ENCODE measurements around the gene TTC28. TPM values are rescaled to one million over a fixed set of nuclear protein-coding genes. Genes with fewer than 3 reads are reported as not detected.

The TTC28 gene
- total and polyA plus RNA-seq, 2 donors (not counting 3 experiments of a cell fraction or from before 2014, with no cell fraction given): 16.5 to 51.1 TPM

GRCh38 chr22:28647216-28647615 lies 32.4 kb downstream of the TTC28 start:
- Histone ChIP-seq H3K9me3 (replicated peaks; ENCODE audit: control insufficient read depth, insufficient read depth, low read length) (no peaks in the 10 kb centered on the region), H3K27ac (ENCODE audit: insufficient read depth, low read depth, low read length) (no peak overlapping the region), H4K20me1 (replicated peaks; ENCODE audit: control insufficient read depth, extremely low read depth, insufficient read depth, low read length) (no peaks in the 10 kb centered on the region), H3K4me2 (ENCODE audit: insufficient read depth, low read length) (no peak overlapping the region), H3K4me3 (replicated peaks in 1 of 3; ENCODE audit: insufficient read depth in 1 of 3, low read depth in 1 of 3, low read length in 3 of 3) (no peak overlapping the region), H3K79me2 (ENCODE audit: control insufficient read depth, insufficient read depth, low read length) (peaks cover 10% of the 10 kb centered on the region), H3K27me3 (ENCODE audit: control insufficient read depth in 2 of 2, insufficient read depth in 2 of 2, low read length in 2 of 2) (no peaks in the 10 kb centered on the region), H2AFZ (ENCODE audit: low read depth, low read length) (no peak overlapping the region), H3K4me1 (ENCODE audit: control insufficient read depth, extremely low read depth, insufficient read depth, low read length) (no peaks in the 10 kb centered on the region), H3K9ac (replicated peaks; ENCODE audit: extremely low read depth, insufficient read depth, low read length) (no peak overlapping the region), H3K36me3 (ENCODE audit: control insufficient read depth in 2 of 2, extremely low read depth in 1 of 2, insufficient read depth in 2 of 2, low read length in 2 of 2) (no peaks in the 10 kb centered on the region), H3K9me1 (replicated peaks; ENCODE audit: control insufficient read depth, extremely low read depth, insufficient read depth, low read length) (no peaks in the 10 kb centered on the region)
- TF ChIP-seq FOS (IDR thresholded peaks at IDR 0.05; ENCODE audit: borderline replicate concordance, insufficient read depth, low read length) (no peak), GATA2 (IDR thresholded peaks at IDR 0.05; ENCODE audit: insufficient read depth, insufficient read length, low read depth, low read length) (no peak), JUN (IDR thresholded peaks at IDR 0.05; ENCODE audit: borderline replicate concordance, insufficient read depth, insufficient read length, low read depth) (no peak), POLR2A (IDR thresholded peaks at IDR 0.05; ENCODE audit: low read depth, low read length) (no peak), POLR2AphosphoS5 (IDR thresholded peaks at IDR 0.05; ENCODE audit: insufficient read depth, low read depth, low read length) (no peak), CTCF (IDR thresholded peaks at IDR 0.05; ENCODE audit: extremely low read depth in 1 of 2, insufficient read depth in 1 of 2, low read depth in 1 of 2, low read length in 2 of 2) (no peak), EZH2 (IDR thresholded peaks at IDR 0.05; ENCODE audit: borderline replicate concordance, low read depth, low read length, severe bottlenecking) (no peak), MYC (IDR thresholded peaks at IDR 0.05; ENCODE audit: low read depth, low read length) (no peak)
- TF ChIP-seq, protein P1, sequence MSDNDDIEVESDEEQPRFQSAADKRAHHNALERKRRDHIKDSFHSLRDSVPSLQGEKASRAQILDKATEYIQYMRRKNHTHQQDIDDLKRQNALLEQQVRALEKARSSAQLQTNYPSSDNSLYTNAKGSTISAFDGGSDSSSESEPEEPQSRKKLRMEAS (IDR thresholded peaks at IDR 0.05; ENCODE audit: insufficient read depth, insufficient read length): no peak
- FAIRE-seq (no peak), DNase-seq (ENCODE audit: low read depth, low spot score) (no peak)
- dilution Hi-C loops (cut with MboI; ENCODE audit: extremely low pct_ligation_motif_present, low sequenced_read_pairs) (no loop called here), intact Hi-C loops (cut with micrococcal nuclease) (no loop called here)
- CTCF ChIA-PET: no interaction called here
- POLR2A ChIA-PET: no interaction called here
- BruUV-seq (replicated peaks): no TSS peak

All from endothelial cell of umbilical vein (primary cell).